IMR-90 (cell line): ENCODE data around the gene COPS4. TPM values are rescaled to one million over a fixed set of nuclear protein-coding genes. Genes with fewer than 3 reads are reported as not detected.

Experiments
- ATAC-seq: fragments of 200-7000 bp; cut with Tn5 transposase; 2 replicates; pipeline ENCODE4 v1.9.1; 2020; ENCODE audit warnings: low read depth, mild to moderate bottlenecking, moderate library complexity
- BruUV-seq: library from RNA; stranded (reverse); fragments of 400-500 nt; replicated peaks from 2 replicates; lab custom pipeline; 2021; lab: Mats Ljungman, UMichigan
- CTCF ChIA-PET: fragments of 300-600 bp; formaldehyde crosslinking; extraction: SDS; loops from one replicate; lab custom pipeline; 2021; ENCODE audit warnings: antibody characterized with exemption; lab: Yijun Ruan, JAX
- POLR2A ChIA-PET: fragments of 300-600 bp; sonication (Branson Sonifier 250); formaldehyde crosslinking; loops from one replicate; lab custom pipeline; 2022; ENCODE audit warnings: antibody characterized with exemption; ENCODE audit not compliant: unreplicated experiment; lab: Charles Lee
- DNase-seq: peaks from one replicate; pipeline ENCODE4 v3.0.0; 2013
- H2AFZ ChIP-seq: replicated peaks from 2 replicates; pipeline ENCODE3; 2013; ENCODE audit warnings: low read length, mild to moderate bottlenecking; ENCODE audit not compliant: poor library complexity
- H2AK5ac ChIP-seq: 2 replicates; pipeline ENCODE4 v1.6.1; 2013; ENCODE audit warnings: low read depth, low read length, inconsistent platforms
- H2AK9ac ChIP-seq: replicated peaks from 2 replicates; pipeline ENCODE3; 2013; ENCODE audit warnings: mild to moderate bottlenecking, low read depth, low read length, moderate library complexity; ENCODE audit not compliant: poor library complexity
- H2BK120ac ChIP-seq: 2 replicates; pipeline ENCODE4 v1.6.1; 2013; ENCODE audit warnings: low read depth, low read length, inconsistent platforms
- H2BK15ac ChIP-seq: 3 replicates; pipeline ENCODE4 v1.6.1; 2013; ENCODE audit warnings: low read depth, low read length, inconsistent platforms
- H2BK20ac ChIP-seq: 2 replicates; pipeline ENCODE4 v1.6.1; 2013; ENCODE audit warnings: low read depth, mild to moderate bottlenecking, inconsistent platforms, low read length, moderate library complexity
- H2BK5ac ChIP-seq: 2 replicates; pipeline ENCODE4 v1.6.1; 2013; ENCODE audit warnings: mild to moderate bottlenecking, low read depth, low read length, inconsistent platforms; ENCODE audit not compliant: poor library complexity, severe bottlenecking
- H3K14ac ChIP-seq: replicated peaks from 2 replicates; pipeline ENCODE4 v1.6.1; 2013; ENCODE audit warnings: low read depth, low read length, inconsistent platforms
- H3K18ac ChIP-seq: 2 replicates; pipeline ENCODE4 v1.6.1; 2013; ENCODE audit warnings: low read depth, low read length, control low read depth
- H3K23ac ChIP-seq: 2 replicates; pipeline ENCODE4 v1.6.1; 2013; ENCODE audit warnings: low read depth, low read length, inconsistent platforms
- H3K27ac ChIP-seq: 2 replicates; pipeline ENCODE4 v1.5.1; 2013; ENCODE audit warnings: mild to moderate bottlenecking, control low read depth, low read length; ENCODE audit not compliant: insufficient read depth
- H3K27me3 ChIP-seq: 2 replicates; pipeline ENCODE4 v1.6.1; 2013; ENCODE audit warnings: low read length; ENCODE audit not compliant: control insufficient read depth, insufficient read depth
- H3K36me3 ChIP-seq: 2 replicates; pipeline ENCODE4 v1.6.1; 2013; ENCODE audit warnings: low read length, mixed read lengths; ENCODE audit not compliant: control insufficient read depth, insufficient read depth
- H3K4ac ChIP-seq: 2 replicates; pipeline ENCODE4 v1.6.1; 2013; ENCODE audit warnings: low read depth, low read length, inconsistent platforms
- H3K4me1 ChIP-seq: 2 replicates; pipeline ENCODE4 v1.6.1; 2013; ENCODE audit warnings: low read length, mixed read lengths; ENCODE audit not compliant: control insufficient read depth, insufficient read depth
- H3K4me2 ChIP-seq: 2 replicates; pipeline ENCODE4 v1.6.1; 2013; ENCODE audit warnings: low read depth, mild to moderate bottlenecking, control low read depth, low read length, moderate library complexity
- H3K4me3 ChIP-seq: 2 replicates; pipeline ENCODE4 v1.5.1; 2013; ENCODE audit warnings: low read depth, mild to moderate bottlenecking, control low read depth, low read length, moderate library complexity; ENCODE audit not compliant: insufficient read depth
- H3K56ac ChIP-seq: 2 replicates; pipeline ENCODE4 v1.6.1; 2013; ENCODE audit warnings: low read length, inconsistent platforms; ENCODE audit not compliant: insufficient read depth; ENCODE audit errors: extremely low read depth
- H3K79me1 ChIP-seq, 2 experiments: 2 replicates each; pipeline ENCODE4 v1.6.1; 2013; ENCODE audit warnings: low read length in 2 of 2, inconsistent platforms in 1 of 2, low read depth in 1 of 2
- H3K9ac ChIP-seq: 2 replicates; pipeline ENCODE4 v1.6.1; 2013; ENCODE audit warnings: low read depth, low read length, control low read depth
- H3K9me1 ChIP-seq: 2 replicates; pipeline ENCODE4 v1.6.1; 2013; ENCODE audit warnings: low read length, inconsistent platforms; ENCODE audit not compliant: insufficient read depth
- H3K9me3 ChIP-seq: 2 replicates; pipeline ENCODE4 v1.6.1; 2013; ENCODE audit warnings: low read length; ENCODE audit not compliant: control insufficient read depth, insufficient read depth
- H4K20me1 ChIP-seq: 2 replicates; pipeline ENCODE4 v1.6.1; 2013; ENCODE audit warnings: low read length, inconsistent platforms; ENCODE audit not compliant: insufficient read depth
- H4K5ac ChIP-seq: 2 replicates; pipeline ENCODE4 v1.6.1; 2013; ENCODE audit warnings: mild to moderate bottlenecking, low read depth, low read length, control low read depth
- H4K8ac ChIP-seq, 2 experiments: 2 replicates each; pipeline ENCODE4 v1.6.1; 2013; ENCODE audit warnings: low read depth in 2 of 2, low read length in 2 of 2, control low read depth in 1 of 2, inconsistent platforms in 1 of 2
- H4K91ac ChIP-seq: 2 replicates; pipeline ENCODE4 v1.6.1; 2013; ENCODE audit warnings: low read depth, low read length, inconsistent platforms; ENCODE audit not compliant: insufficient read depth
- CTCF ChIP-seq: conservative IDR thresholded peaks from 2 replicates; pipeline ENCODE4 v1.5.1; 2012; ENCODE audit warnings: mild to moderate bottlenecking, low read depth, low read length, improper control_type of control experiment
- ELK1 ChIP-seq: fragments of 150-350 bp; IDR thresholded peaks from 2 replicates; pipeline ENCODE4 v1.6.1; 2016; ENCODE audit warnings: low read depth, mild to moderate bottlenecking, low read length, moderate library complexity, borderline replicate concordance
- MAFK ChIP-seq: IDR thresholded peaks from 2 replicates; pipeline ENCODE4 v1.6.1; 2012; ENCODE audit warnings: low read depth, low read length, improper control_type of control experiment
- MXI1 ChIP-seq: IDR thresholded peaks from 2 replicates; pipeline ENCODE4 v1.6.1; 2012; ENCODE audit warnings: low read depth, mild to moderate bottlenecking, low read length, moderate library complexity, borderline replicate concordance
- POLR2A ChIP-seq: IDR thresholded peaks from 2 replicates; pipeline ENCODE4 v1.6.1; 2012; ENCODE audit warnings: mild to moderate bottlenecking, low read depth, low read length
- RCOR1 ChIP-seq: IDR thresholded peaks from 2 replicates; pipeline ENCODE4 v1.6.1; 2012; ENCODE audit warnings: mild to moderate bottlenecking, low read length, improper control_type of control experiment; ENCODE audit not compliant: insufficient replicate concordance
- SMC3 ChIP-seq: fragments of 150-350 bp; IDR thresholded peaks from 2 replicates; pipeline ENCODE4 v1.6.1; 2016; ENCODE audit warnings: low read depth, mild to moderate bottlenecking, antibody characterized with exemption, low read length, moderate library complexity
- WGBS, 2 experiments: methylation state at CpG; one replicate each; pipeline versions ENCODE4 v1.1.5 to v1.1.7; 2013; ENCODE audit warnings: missing lambda C conversion rate in 2 of 2; ENCODE audit not compliant: insufficient read length in 1 of 2; ENCODE audit errors: extremely low coverage in 2 of 2; 5-methylcytosine and 5-hydroxymethylcytosine counted together
- dilution Hi-C: fragments of 300-500 bp; cut with HindIII; formaldehyde crosslinking; loops from one replicate; pipeline ENCODE4 v1.14.3; 2018; ENCODE audit warnings: low sequenced_read_pairs; ENCODE audit not compliant: unreplicated experiment
- in situ Hi-C: fragments of 300-500 bp; cut with MboI; formaldehyde crosslinking; loops from 3 replicates; pipeline ENCODE4 v1.14.3; 2019; ENCODE audit warnings: low sequenced_read_pairs, inconsistent platforms, mixed read lengths
- intact Hi-C: fragments of 100-400 bp; cut with micrococcal nuclease; formaldehyde crosslinking; loops from 2 replicates; pipeline ENCODE4 v1.10.0; 2022
- polyA plus RNA-seq, 3 experiments: library from polyadenylated mRNA; depleted of rRNA; stranded (reverse); fragments of >200 nt; gene quantifications; 2 replicates each; pipeline ENCODE4 v1.2.3, GENCODE V29; 2012; ENCODE audit warnings: low replicate concordance in 1 of 3
- total RNA-seq: library from RNA; depleted of rRNA; stranded (reverse); fragments of >200 nt; gene quantifications from 2 replicates; pipeline ENCODE4 v1.2.3, GENCODE V29; 2012

COPS4 gene
- total and polyA plus RNA-seq, 2 of the 4 experiments (the other 2 are of a cell fraction) = 40.1 to 115 TPM

DNA sequence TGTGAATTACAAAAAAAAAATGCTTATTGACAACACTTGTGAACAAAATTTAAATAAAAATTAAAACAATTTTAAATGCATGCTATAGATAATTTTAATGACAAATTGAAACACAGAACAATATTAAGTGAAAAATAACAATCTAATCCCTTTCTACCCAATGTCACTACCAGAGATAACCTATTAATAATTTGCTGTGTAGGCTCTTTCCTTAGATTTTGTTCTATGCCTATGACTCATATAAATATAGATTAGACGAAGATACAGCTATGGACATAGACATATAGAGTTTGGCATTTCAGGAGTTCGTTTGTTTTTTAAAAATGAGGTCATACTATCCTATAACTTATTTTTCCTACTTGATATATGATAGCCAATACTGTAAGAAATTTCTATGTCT lies 61.4 kb downstream of the COPS4 start:
- CTCF ChIA-PET = interaction anchor here (0.8 to 2.5 kb wide), 2 partner anchors 14 to 158 kb away, joined by 6 read pairs; no protein-coding TSS in a partner anchor
- no peak for DNase-seq

More for the DNA sequence above, 61.4 kb downstream of the COPS4 start:
- in situ Hi-C loops (no loop called here), dilution Hi-C loops (no loop called here), intact Hi-C loops (no loop called here)
- H3K23ac ChIP-seq = no peak overlapping the region
- H2BK20ac ChIP-seq = no peak overlapping the region
- H3K9me3 ChIP-seq = no peaks in the 10 kb centered on the region
- H3K79me1 ChIP-seq = no peaks in the 10 kb centered on the region
- H4K5ac ChIP-seq = no peak overlapping the region
- H4K91ac ChIP-seq = no peak overlapping the region
- H2AK9ac ChIP-seq = no peak overlapping the region
- no peak overlapping the region for H3K9ac ChIP-seq
- H3K27ac ChIP-seq = no peak overlapping the region
- BruUV-seq = no TSS peak
- WGBS, 2 experiments = no CpG with 5 or more reads among the region's 2 CpGs
- no peak overlapping the region for H2BK5ac ChIP-seq
- no peak overlapping the region for H3K56ac ChIP-seq
- H3K4me1 ChIP-seq = no peaks in the 10 kb centered on the region
- no peak overlapping the region for H3K4me3 ChIP-seq
- no peak overlapping the region for H3K4me2 ChIP-seq
- no peak for ATAC-seq
- H2AFZ ChIP-seq = no peak overlapping the region
- peaks cover 14% of the 10 kb centered on the region for H3K27me3 ChIP-seq
- no peaks in the 10 kb centered on the region for H3K36me3 ChIP-seq
- H4K20me1 ChIP-seq = no peaks in the 10 kb centered on the region
- H2BK120ac ChIP-seq = no peak overlapping the region
- H4K8ac ChIP-seq = no peak overlapping the region
- POLR2A ChIA-PET = no interaction called here
- TF ChIP-seq CTCF (no peak), MXI1 (no peak), ELK1 (no peak), RCOR1 (no peak), POLR2A (no peak), MAFK (peak; percentile 35; the same call in 1 of the 2 replicates), SMC3 (no peak)
- H3K14ac ChIP-seq = no peak overlapping the region
- no peak overlapping the region for H3K4ac ChIP-seq
- no peak overlapping the region for H2BK15ac ChIP-seq
- H2AK5ac ChIP-seq = no peak overlapping the region
- H3K18ac ChIP-seq = no peak overlapping the region
- H3K9me1 ChIP-seq = no peaks in the 10 kb centered on the region
